Fibroblast of mammary gland (primary cell): ENCODE data around the gene KRTAP5-8.

Experiments
- DNase-seq: peaks from one replicate; pipeline ENCODE4 v3.0.0-alpha.2; 2010; ENCODE audit warnings: low read depth
- H3K4me3 ChIP-seq: 2 replicates; pipeline ENCODE4 v1.5.1; 2011; ENCODE audit warnings: low read depth, mild to moderate bottlenecking, low read length, moderate library complexity; ENCODE audit not compliant: control insufficient read depth
- CTCF ChIP-seq: conservative IDR thresholded peaks from 2 replicates; pipeline ENCODE4 v1.5.1; 2011; ENCODE audit warnings: low read depth, low read length, inconsistent platforms; ENCODE audit not compliant: control insufficient read depth, insufficient read depth

Gene KRTAP5-8

DNA sequence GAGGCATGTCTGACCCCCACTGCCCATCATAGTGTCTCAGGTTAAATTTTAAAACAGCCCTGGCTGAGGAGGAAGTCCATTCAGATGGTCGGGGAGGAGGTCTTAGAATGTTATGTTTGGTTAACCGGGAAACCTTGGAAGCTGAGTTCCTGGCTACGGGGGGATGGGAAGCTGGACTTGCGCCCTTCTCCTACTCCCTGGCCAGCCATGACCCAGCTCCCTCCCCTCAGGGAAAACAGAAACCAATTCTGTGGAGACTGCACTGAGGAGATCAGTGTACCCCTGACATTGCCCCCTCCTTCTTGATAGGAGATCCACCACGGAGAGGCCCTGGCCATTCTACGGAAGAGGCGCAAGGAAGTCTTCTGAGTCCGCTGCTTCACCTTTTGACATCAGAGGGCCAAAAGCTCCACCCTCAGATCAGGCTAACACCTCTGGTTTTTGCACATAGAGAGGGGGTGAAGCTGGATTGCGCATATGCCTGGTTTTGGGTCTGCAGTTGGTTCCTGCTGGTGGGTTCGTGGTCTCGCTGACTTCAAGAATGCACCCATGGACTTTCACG lies 7.7 kb downstream of the KRTAP5-8 start:
- no peak for TF ChIP-seq CTCF
- no peak for DNase-seq
- H3K4me3 ChIP-seq, result no peak overlapping the region

DNA sequence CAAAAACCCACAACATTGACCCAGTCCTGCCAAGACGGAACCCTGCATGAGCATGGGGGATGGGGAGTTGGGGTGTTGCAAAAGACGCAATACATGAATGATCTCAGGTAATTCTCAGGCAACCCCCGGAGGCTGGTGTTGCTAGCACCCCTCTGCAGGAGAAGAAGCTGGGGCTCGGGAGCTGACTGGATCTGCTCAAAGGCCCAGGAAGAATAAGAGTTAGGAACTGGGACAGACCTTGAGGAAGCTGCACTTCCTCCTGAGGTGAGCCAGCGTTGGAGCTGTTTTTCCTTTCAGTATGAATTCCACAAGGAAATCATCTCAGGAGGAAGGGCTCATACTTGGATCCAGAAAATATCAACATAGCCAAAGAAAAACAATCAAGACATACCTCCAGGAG lies 10.3 kb downstream of the KRTAP5-8 start, which contains the start of gene KRTAP5-9:
Gene KRTAP5-9 (plus strand): TSS at position 301 of the 400 bp plus-strand sequence. CDS start 238 bp downstream, outside the sequence.
- no peak for TF ChIP-seq CTCF
- no peak within 1 kb of the TSS for H3K4me3 ChIP-seq
- DNase-seq, result no peak

DNA sequence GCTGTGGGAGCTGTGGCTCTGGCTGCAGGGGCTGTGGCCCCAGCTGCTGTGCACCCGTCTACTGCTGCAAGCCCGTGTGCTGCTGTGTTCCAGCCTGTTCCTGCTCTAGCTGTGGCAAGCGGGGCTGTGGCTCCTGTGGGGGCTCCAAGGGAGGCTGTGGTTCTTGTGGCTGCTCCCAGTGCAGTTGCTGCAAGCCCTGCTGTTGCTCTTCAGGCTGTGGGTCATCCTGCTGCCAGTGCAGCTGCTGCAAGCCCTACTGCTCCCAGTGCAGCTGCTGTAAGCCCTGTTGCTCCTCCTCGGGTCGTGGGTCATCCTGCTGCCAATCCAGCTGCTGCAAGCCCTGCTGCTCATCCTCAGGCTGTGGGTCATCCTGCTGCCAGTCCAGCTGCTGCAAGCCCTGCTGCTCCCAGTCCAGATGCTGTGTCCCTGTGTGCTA lies 10.9 kb downstream of the KRTAP5-8 start:
- no peak for DNase-seq
- no peak overlapping the region for H3K4me3 ChIP-seq
- TF ChIP-seq CTCF, result no peak

- no peak for DNase-seq
- TF ChIP-seq CTCF, result no peak
- H3K4me3 ChIP-seq, result no peak overlapping the region
Observed at GRCh38 chr11:71551711-71552110, 13.9 kb downstream of the KRTAP5-8 start.

GRCh38 chr11:71554996-71555395 lies 17.2 kb downstream of the KRTAP5-8 start:
- no peak for TF ChIP-seq CTCF
- H3K4me3 ChIP-seq, result no peak overlapping the region
- DNase-seq, result no peak

- no peak overlapping the region for H3K4me3 ChIP-seq
- DNase-seq, result no peak
- no peak for TF ChIP-seq CTCF
Observed at GRCh38 chr11:71555508-71555907, 17.7 kb downstream of the KRTAP5-8 start.

GRCh38 chr11:71556018-71556417 lies 18.2 kb downstream of the KRTAP5-8 start:
- DNase-seq, result no peak
- TF ChIP-seq CTCF, result no peak

More at GRCh38 chr11:71556018-71556417, 18.2 kb downstream of the KRTAP5-8 start:
- H3K4me3 ChIP-seq, result no peak overlapping the region
